Upper lobe of right lung (tissue), 1 donor: Measurements from ENCODE around the gene MAPKBP1. TPM values are rescaled to one million over a fixed set of nuclear protein-coding genes. Genes with fewer than 3 reads are reported as not detected.

Experiments
- ATAC-seq: fragments of 200-7000 bp; cut with Tn5 transposase; one replicate; pipeline ENCODE4 v1.9.1; 2020; ENCODE audit warnings: mild to moderate bottlenecking, moderate library complexity
- DNase-seq: peaks from one replicate; pipeline ENCODE4 v3.0.0-alpha.2; 2020
- H3K27ac ChIP-seq: fragments of 200-600 bp; one replicate; pipeline ENCODE4 v1.8.0; 2022
- H3K27me3 ChIP-seq: fragments of 200-600 bp; one replicate; pipeline ENCODE4 v1.8.0; 2022; ENCODE audit warnings: mild to moderate bottlenecking
- H3K36me3 ChIP-seq: fragments of 200-600 bp; one replicate; pipeline ENCODE4 v1.8.0; 2022
- H3K4me1 ChIP-seq: fragments of 200-600 bp; one replicate; pipeline ENCODE4 v1.8.0; 2022
- H3K4me3 ChIP-seq: fragments of 200-600 bp; one replicate; pipeline ENCODE4 v1.8.0; 2022; ENCODE audit warnings: mild to moderate bottlenecking
- H3K9me3 ChIP-seq: fragments of 200-600 bp; one replicate; pipeline ENCODE4 v1.8.0; 2022
- CTCF ChIP-seq: fragments of 200-600 bp; IDR thresholded peaks from one replicate; pipeline ENCODE4 v1.8.0; 2022; ENCODE audit warnings: antibody characterized with exemption
- intact Hi-C: fragments of 100-400 bp; cut with DNase I; formaldehyde crosslinking; loops from one replicate; pipeline ENCODE4 v1.11.0; 2022
- total RNA-seq: library from RNA; stranded (reverse); fragmentation: NEBNext Ultra II Directional; extraction: Animal tissue kit (Norgen Biotek cat#: 25700); gene quantifications from one replicate; pipeline ENCODE4 v1.2.1, GENCODE V29; 2021
- donor health status: DM: no; HTN: yes; CAD: no; lungs with severe emphysema.

The MAPKBP1 gene
- total RNA-seq, 1 donor from 2014 or later, result 22.4 TPM

- no peak for TF ChIP-seq CTCF
- H3K4me1 ChIP-seq, result no peaks in the 10 kb centered on the region
- no peaks in the 10 kb centered on the region for H3K27me3 ChIP-seq
Observed at GRCh38 chr15:41853831-41854230, 79.5 kb downstream of the MAPKBP1 start.

GRCh38 chr15:41854443-41854842 lies 80.2 kb downstream of the MAPKBP1 start:
- Histone ChIP-seq H3K27me3 (no peaks in the 10 kb centered on the region), H3K27ac (no peak overlapping the region), H3K36me3 (no peaks in the 10 kb centered on the region), H3K4me3 (no peak overlapping the region), H3K9me3 (no peaks in the 10 kb centered on the region), H3K4me1 (no peaks in the 10 kb centered on the region)
- intact Hi-C loops, result no loop called here
- no peak for TF ChIP-seq CTCF
- ATAC-seq (no peak), DNase-seq (no peak)

More at GRCh38 chr15:41853831-41854230, 79.5 kb downstream of the MAPKBP1 start:
- Histone ChIP-seq H3K27ac (no peak overlapping the region), H3K4me3 (no peak overlapping the region), H3K9me3 (no peaks in the 10 kb centered on the region), H3K36me3 (no peaks in the 10 kb centered on the region)
- no peak for ATAC-seq
- intact Hi-C loops, result no loop called here
- no peak for DNase-seq

GRCh38 chr15:41855261-41855961 lies 81.1 kb downstream of the MAPKBP1 start:
- Histone ChIP-seq H3K36me3 (no peaks in the 10 kb centered on the region), H3K4me1 (no peaks in the 10 kb centered on the region), H3K9me3 (no peaks in the 10 kb centered on the region), H3K4me3 (no peak overlapping the region), H3K27ac (no peak overlapping the region), H3K27me3 (no peaks in the 10 kb centered on the region)
- ATAC-seq (no peak), DNase-seq (no peak)
- no peak for TF ChIP-seq CTCF
- intact Hi-C loops, result no loop called here

GRCh38 chr15:41856262-41856661 lies 82.0 kb downstream of the MAPKBP1 start:
- no peak for ATAC-seq

GRCh38 chr15:41856716-41857115 lies 82.4 kb downstream of the MAPKBP1 start:
- Histone ChIP-seq H3K9me3 (no peaks in the 10 kb centered on the region), H3K36me3 (no peaks in the 10 kb centered on the region), H3K27me3 (no peaks in the 10 kb centered on the region), H3K4me1 (no peaks in the 10 kb centered on the region), H3K4me3 (no peak overlapping the region), H3K27ac (no peak overlapping the region)
- DNase-seq (no peak), ATAC-seq (no peak)
- intact Hi-C loops, result no loop called here
- TF ChIP-seq CTCF, result no peak

More at GRCh38 chr15:41856262-41856661, 82.0 kb downstream of the MAPKBP1 start:
- Histone ChIP-seq H3K27ac (no peak overlapping the region), H3K4me1 (no peaks in the 10 kb centered on the region), H3K9me3 (no peaks in the 10 kb centered on the region), H3K27me3 (no peaks in the 10 kb centered on the region), H3K36me3 (no peaks in the 10 kb centered on the region), H3K4me3 (no peak overlapping the region)
- DNase-seq, result no peak
- no peak for TF ChIP-seq CTCF
- intact Hi-C loops, result no loop called here

GRCh38 chr15:41857316-41857715 lies 83.0 kb downstream of the MAPKBP1 start:
- TF ChIP-seq CTCF, result no peak
- no peaks in the 10 kb centered on the region for H3K4me1 ChIP-seq
- H3K27ac ChIP-seq, result no peak overlapping the region
- intact Hi-C loops, result no loop called here
- no peak overlapping the region for H3K4me3 ChIP-seq
- no peaks in the 10 kb centered on the region for H3K27me3 ChIP-seq
- no peak for DNase-seq
- H3K36me3 ChIP-seq, result no peaks in the 10 kb centered on the region
- no peak for ATAC-seq
- no peaks in the 10 kb centered on the region for H3K9me3 ChIP-seq
